Activated CD4-positive, alpha-beta memory T cell treated with anti-CD3 and anti-CD28 coated beads for 36 hours (primary cell): ENCODE measurements around the gene GPR176. TPM values are rescaled to one million over a fixed set of nuclear protein-coding genes. Genes with fewer than 3 reads are reported as not detected.
A peak's percentile ranks its signal among the peaks of the same experiment; 100 is the strongest.

Experiments used
- CTCF ChIA-PET: fragments of 350-600 bp; sonication (Branson Sonifier 250); formaldehyde crosslinking; loops from one replicate; lab custom pipeline; 2021; ENCODE audit warnings: antibody characterized with exemption, inconsistent platforms; lab: Charles Lee
- POLR2A ChIA-PET: fragments of 350-600 bp; sonication (Branson Sonifier 250); formaldehyde crosslinking; loops from one replicate; lab custom pipeline; 2021; ENCODE audit warnings: antibody characterized with exemption; lab: Charles Lee
- DNase-seq: peaks from one replicate; pipeline ENCODE4 v3.0.0-alpha.2; 2020
- H3K27ac Mint-ChIP-seq: one replicate; pipeline ENCODE4 v1.8.0; 2021; ENCODE audit warnings: mixed read lengths
- H3K27me3 Mint-ChIP-seq: one replicate; pipeline ENCODE4 v1.8.0; 2021; ENCODE audit warnings: mixed read lengths
- H3K36me3 Mint-ChIP-seq: one replicate; pipeline ENCODE4 v1.8.0; 2021; ENCODE audit warnings: mixed read lengths
- H3K4me1 Mint-ChIP-seq: one replicate; pipeline ENCODE4 v1.8.0; 2021; ENCODE audit warnings: low read depth, mixed read lengths
- H3K4me3 Mint-ChIP-seq: one replicate; pipeline ENCODE4 v1.8.0; 2021; ENCODE audit warnings: mild to moderate bottlenecking, mixed read lengths
- H3K9me3 Mint-ChIP-seq: one replicate; pipeline ENCODE4 v1.8.0; 2021; ENCODE audit warnings: mixed read lengths
- intact Hi-C: fragments of 100-400 bp; cut with micrococcal nuclease; formaldehyde crosslinking; loops from one replicate; pipeline ENCODE4 v1.15.1; 2023
- total RNA-seq, 2 experiments: library from RNA; stranded (reverse); gene quantifications; one replicate each; pipeline ENCODE4 v1.2.3, GENCODE V29; 2021

The GPR176 gene
- total RNA-seq, 2 experiments from 2014 or later = 0.21 to 0.27 TPM

GRCh38 chr15:39777496-39777895, 142.6 kb downstream of the GPR176 start:
- no peaks in the 10 kb centered on the region for H3K36me3 Mint-ChIP-seq
- no peak overlapping the region for H3K27ac Mint-ChIP-seq
- intact Hi-C loops = no loop called here
- POLR2A ChIA-PET = no interaction called here
- peaks cover 25% of the 10 kb centered on the region for H3K4me1 Mint-ChIP-seq
- H3K4me3 Mint-ChIP-seq = no peak overlapping the region
- H3K9me3 Mint-ChIP-seq = no peaks in the 10 kb centered on the region
- no peaks in the 10 kb centered on the region for H3K27me3 Mint-ChIP-seq
- CTCF ChIA-PET = interaction anchor here (1.9 to 2.0 kb wide), 2 partner anchors 11 to 92 kb away, joined by 4 to 8 read pairs; no protein-coding TSS in a partner anchor
- DNase-seq = no peak

GRCh38 chr15:39776068-39776467, 144.0 kb downstream of the GPR176 start:
- H3K36me3 Mint-ChIP-seq = no peaks in the 10 kb centered on the region
- ChIA-PET POLR2A (no interaction called here), CTCF (interaction anchor here (2.0 kb wide), 1 partner anchor 90 kb away, joined by 4 read pairs; no protein-coding TSS in a partner anchor)
- no peaks in the 10 kb centered on the region for H3K9me3 Mint-ChIP-seq
- H3K27me3 Mint-ChIP-seq = no peaks in the 10 kb centered on the region
- intact Hi-C loops = no loop called here
- no peak for DNase-seq
- H3K27ac Mint-ChIP-seq = no peak overlapping the region
- H3K4me1 Mint-ChIP-seq = peaks cover 15% of the 10 kb centered on the region
- no peak overlapping the region for H3K4me3 Mint-ChIP-seq

GRCh38 chr15:39774688-39775267, 145.3 kb downstream of the GPR176 start:
- intact Hi-C loops = no loop called here
- ChIA-PET CTCF (interaction anchor here (0.8 to 1.5 kb wide), 6 partner anchors 14 to 1075 kb away, joined by 3 to 15 read pairs (median 4); partner anchors contain the start of gene THBS1), POLR2A (interaction anchor here (0.5 to 0.7 kb wide), 3 partner anchors 10 to 874 kb away, joined by 3 to 5 read pairs (median 3); no protein-coding TSS in a partner anchor)
- H3K4me3 Mint-ChIP-seq = no peak overlapping the region
- no peaks in the 10 kb centered on the region for H3K36me3 Mint-ChIP-seq
- peak; percentile 69 for DNase-seq
- peak overlapping the region; percentile 23 for H3K27ac Mint-ChIP-seq
- H3K9me3 Mint-ChIP-seq = no peaks in the 10 kb centered on the region
- H3K27me3 Mint-ChIP-seq = no peaks in the 10 kb centered on the region
- peaks cover 15% of the 10 kb centered on the region for H3K4me1 Mint-ChIP-seq

- DNase-seq = no peak
- no peak overlapping the region for H3K27ac Mint-ChIP-seq
- H3K9me3 Mint-ChIP-seq = no peaks in the 10 kb centered on the region
- no peak overlapping the region for H3K4me3 Mint-ChIP-seq
- ChIA-PET POLR2A (no interaction called here), CTCF (interaction anchor here (2.8 kb wide), 1 partner anchor 14 kb away, joined by 14 read pairs; no protein-coding TSS in a partner anchor)
- no peaks in the 10 kb centered on the region for H3K36me3 Mint-ChIP-seq
- H3K27me3 Mint-ChIP-seq = no peaks in the 10 kb centered on the region
- intact Hi-C loops = no loop called here
- peaks cover 13% of the 10 kb centered on the region for H3K4me1 Mint-ChIP-seq
These were observed 149.0 kb downstream of the GPR176 start for GRCh38 chr15:39770748-39771689.

- CTCF ChIA-PET = interaction anchor here (1.2 kb wide), 1 partner anchor 11 kb away, joined by 3 read pairs; no protein-coding TSS in a partner anchor
- H3K27ac Mint-ChIP-seq = no peak overlapping the region
- intact Hi-C loops = no loop called here
These were observed 152.1 kb downstream of the GPR176 start for GRCh38 chr15:39767921-39768320.

GRCh38 chr15:39761006-39761405, 159.1 kb downstream of the GPR176 start:
- Mint-ChIP-seq H3K4me3 (no peak overlapping the region), H3K27ac (no peak overlapping the region), H3K9me3 (no peaks in the 10 kb centered on the region), H3K4me1 (no peaks in the 10 kb centered on the region), H3K27me3 (no peaks in the 10 kb centered on the region), H3K36me3 (no peaks in the 10 kb centered on the region)
- no peak for DNase-seq
- ChIA-PET CTCF (interaction anchor here (9.8 kb wide), 1 partner anchor 74 kb away, joined by 211 read pairs; no protein-coding TSS in a partner anchor), POLR2A (no interaction called here)
- intact Hi-C loops = no loop called here

More at GRCh38 chr15:39767921-39768320, 152.1 kb downstream of the GPR176 start:
- no peaks in the 10 kb centered on the region for H3K4me1 Mint-ChIP-seq
- no peaks in the 10 kb centered on the region for H3K36me3 Mint-ChIP-seq
- H3K27me3 Mint-ChIP-seq = no peaks in the 10 kb centered on the region
- H3K9me3 Mint-ChIP-seq = no peaks in the 10 kb centered on the region
- POLR2A ChIA-PET = no interaction called here
- DNase-seq = no peak
- no peak overlapping the region for H3K4me3 Mint-ChIP-seq

- no peak for DNase-seq
- Mint-ChIP-seq H3K27me3 (no peaks in the 10 kb centered on the region), H3K36me3 (no peaks in the 10 kb centered on the region), H3K9me3 (no peaks in the 10 kb centered on the region), H3K4me3 (no peak overlapping the region), H3K4me1 (no peaks in the 10 kb centered on the region), H3K27ac (no peak overlapping the region)
- ChIA-PET CTCF (interaction anchor here (0.7 to 9.8 kb wide), 68 partner anchors 9 to 1317 kb away, joined by 3 to 211 read pairs (median 4); partner anchors contain the start of gene THBS1), POLR2A (no interaction called here)
- intact Hi-C loops = loop anchor here (1.0 to 5.0 kb wide), 4 partner anchors 71 to 1050 kb away; no protein-coding TSS in a partner anchor
These were observed 163.1 kb downstream of the GPR176 start for GRCh38 chr15:39756806-39757522.

- Mint-ChIP-seq H3K4me1 (no peaks in the 10 kb centered on the region), H3K36me3 (no peaks in the 10 kb centered on the region), H3K27ac (no peak overlapping the region), H3K4me3 (no peak overlapping the region), H3K27me3 (peaks cover 8% of the 10 kb centered on the region), H3K9me3 (no peaks in the 10 kb centered on the region)
- ChIA-PET POLR2A (no interaction called here), CTCF (interaction anchor here (6.8 to 9.8 kb wide), 2 partner anchors 66 to 172 kb away, joined by 161 to 211 read pairs; partner anchors contain the start of gene THBS1)
- DNase-seq = no peak
- intact Hi-C loops = no loop called here
These were observed 167.1 kb downstream of the GPR176 start for GRCh38 chr15:39752991-39753390.

GRCh38 chr15:39752246-39752645, 167.8 kb downstream of the GPR176 start:
- POLR2A ChIA-PET = no interaction called here
- Mint-ChIP-seq H3K4me3 (no peak overlapping the region), H3K27ac (no peak overlapping the region), H3K4me1 (no peaks in the 10 kb centered on the region), H3K27me3 (peaks cover 8% of the 10 kb centered on the region), H3K36me3 (no peaks in the 10 kb centered on the region), H3K9me3 (no peaks in the 10 kb centered on the region)
- CTCF ChIA-PET = interaction anchor here (0.9 to 9.8 kb wide), 2 partner anchors 65 to 73 kb away, joined by 3 to 211 read pairs; no protein-coding TSS in a partner anchor
- DNase-seq = no peak
- intact Hi-C loops = no loop called here
